PFSK-1 (cell line): Measurements from ENCODE around the gene CX3CL1.

ENCODE experiments used
- FOXP2 ChIP-seq: optimal IDR thresholded peaks from 2 replicates; pipeline ENCODE3; 2011; ENCODE audit warnings: borderline replicate concordance, control low read depth, inconsistent platforms; ENCODE audit not compliant: insufficient read depth; ENCODE audit errors: extremely low read length, extremely low read depth
- POLR2AphosphoS5 ChIP-seq: IDR thresholded peaks from 2 replicates; pipeline ENCODE4 v1.6.1; 2012; ENCODE audit warnings: low read depth, mild to moderate bottlenecking, control low read depth, low read length, moderate library complexity
- REST ChIP-seq, 2 experiments: IDR thresholded peaks; 2 replicates each; pipeline versions ENCODE4 v1.6.1 to v1.8.0; 2011 to 2012; ENCODE audit warnings: low read depth in 2 of 2, low read length in 2 of 2, control low read depth in 1 of 2, inconsistent platforms in 1 of 2, mild to moderate bottlenecking in 1 of 2, moderate library complexity in 1 of 2; ENCODE audit not compliant: insufficient read depth in 1 of 2
- SIN3A ChIP-seq: IDR thresholded peaks from 2 replicates; pipeline ENCODE4 v1.6.1; 2012; ENCODE audit warnings: mild to moderate bottlenecking, low read length, moderate library complexity, borderline replicate concordance; ENCODE audit not compliant: insufficient read depth
- TAF1 ChIP-seq: IDR thresholded peaks from 2 replicates; pipeline ENCODE4 v1.6.1; 2012; ENCODE audit warnings: low read length, control low read depth, borderline replicate concordance; ENCODE audit not compliant: insufficient read depth

The CX3CL1 gene

GRCh38 chr16:57366544-57367040, 5.7 kb upstream of the CX3CL1 start:
- no peak for TF ChIP-seq SIN3A
- TF ChIP-seq REST (IDR thresholded peaks at IDR 0.05; ENCODE audit: insufficient read depth in 1 of 2, low read depth in 2 of 2, low read length in 2 of 2) = no peak
- no peak for TF ChIP-seq FOXP2
- no peak for TF ChIP-seq POLR2AphosphoS5
- no peak for TF ChIP-seq TAF1

GRCh38 chr16:57367116-57367752, 5.1 kb upstream of the CX3CL1 start:
- no peak for TF ChIP-seq TAF1
- TF ChIP-seq SIN3A = no peak
- no peak for TF ChIP-seq REST (IDR thresholded peaks at IDR 0.05; ENCODE audit: insufficient read depth in 1 of 2, low read depth in 2 of 2, low read length in 2 of 2)
- no peak for TF ChIP-seq FOXP2
- no peak for TF ChIP-seq POLR2AphosphoS5

GRCh38 chr16:57371494-57372371, 557 bp upstream of the CX3CL1 start:
- TF ChIP-seq REST (IDR thresholded peaks at IDR 0.05; ENCODE audit: insufficient read depth in 1 of 2, low read depth in 2 of 2, low read length in 2 of 2) (no peak), POLR2AphosphoS5 (no peak), TAF1 (no peak), FOXP2 (no peak), SIN3A (no peak)

GRCh38 chr16:57373117-57373947, 1.0 kb downstream of the CX3CL1 start:
- TF ChIP-seq SIN3A (no peak), POLR2AphosphoS5 (no peak), FOXP2 (no peak), REST (IDR thresholded peaks at IDR 0.05; ENCODE audit: insufficient read depth in 1 of 2, low read depth in 2 of 2, low read length in 2 of 2) (no peak), TAF1 (no peak)
